Caki2 (cell line): ENCODE measurements around the gene ATRNL1. TPM values are rescaled to one million over a fixed set of nuclear protein-coding genes. Genes with fewer than 3 reads are reported as not detected.
"Not testable (repeated sequence)": the region's sequence is repeated elsewhere in the genome, so short reads cannot be mapped to it uniquely, and the experiment has no call there.

Source experiments
- DNase-seq: peaks from one replicate; pipeline ENCODE4 v3.0.0-alpha.2; 2015; ENCODE audit warnings: low read depth
- in situ Hi-C: cut with HindIII; loops from 2 replicates; pipeline ENCODE4 v1.10.0; 2016; ENCODE audit warnings: low sequenced_read_pairs, low pct_unique_long_range_greater_than_20kb, mixed read lengths
- total RNA-seq: library from RNA; depleted of rRNA; stranded (reverse); fragments of >200 nt; shearing (Covaris generic); gene quantifications from 2 replicates; pipeline ENCODE4 v1.2.3, GENCODE V29; 2014; ENCODE audit warnings: low replicate concordance

Gene ATRNL1
- total RNA-seq, 1 experiment from 2014 or later = 137 TPM

DNA sequence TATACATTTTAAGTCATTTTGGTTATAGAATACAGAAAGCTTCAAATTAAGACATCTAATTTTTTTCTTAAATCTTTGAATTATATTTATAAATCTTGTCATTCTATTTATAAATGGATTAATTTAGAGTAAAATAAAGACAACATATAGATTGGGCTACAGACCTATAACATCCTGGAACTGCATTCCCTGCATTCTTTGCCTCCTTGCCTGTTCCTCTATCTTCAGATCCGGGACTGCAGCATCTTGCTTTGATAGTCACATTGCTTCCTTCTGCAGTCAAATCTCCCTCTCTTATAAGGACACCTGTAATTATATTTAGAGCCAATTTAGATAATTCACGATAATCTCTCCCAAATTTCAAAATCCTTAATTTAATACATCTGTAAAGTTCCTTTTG, 64.2 kb downstream of the ATRNL1 start:
- in situ Hi-C loops = no loop called here
- no peak for DNase-seq

DNA sequence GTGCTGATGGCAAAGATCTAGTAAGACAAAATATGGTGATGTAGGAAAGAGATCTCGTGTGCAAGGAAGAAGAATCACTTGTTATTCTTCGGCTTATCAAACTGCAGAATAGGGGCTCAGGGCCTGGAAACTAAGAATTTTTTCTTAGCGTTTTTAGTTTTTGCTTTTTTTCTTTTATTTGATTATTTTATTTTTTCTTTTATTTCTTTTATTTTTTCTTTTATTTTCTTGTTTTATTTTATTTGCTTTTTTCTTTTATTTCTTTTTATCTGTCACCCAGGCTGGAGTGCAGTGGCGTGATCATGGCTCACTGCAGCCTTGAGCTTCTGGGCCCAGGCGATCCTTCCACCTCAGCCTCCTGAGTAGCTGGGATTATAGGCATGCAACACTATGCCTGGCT, 70.0 kb downstream of the ATRNL1 start:
- DNase-seq = no peak
- in situ Hi-C loops = no loop called here

- in situ Hi-C loops = no loop called here
- no peak for DNase-seq
Observed at GRCh38 chr10:115164220-115164619, 71.1 kb downstream of the ATRNL1 start.

- in situ Hi-C loops = no loop called here
- no peak for DNase-seq
Observed at GRCh38 chr10:115167751-115168150, 74.6 kb downstream of the ATRNL1 start.

DNA sequence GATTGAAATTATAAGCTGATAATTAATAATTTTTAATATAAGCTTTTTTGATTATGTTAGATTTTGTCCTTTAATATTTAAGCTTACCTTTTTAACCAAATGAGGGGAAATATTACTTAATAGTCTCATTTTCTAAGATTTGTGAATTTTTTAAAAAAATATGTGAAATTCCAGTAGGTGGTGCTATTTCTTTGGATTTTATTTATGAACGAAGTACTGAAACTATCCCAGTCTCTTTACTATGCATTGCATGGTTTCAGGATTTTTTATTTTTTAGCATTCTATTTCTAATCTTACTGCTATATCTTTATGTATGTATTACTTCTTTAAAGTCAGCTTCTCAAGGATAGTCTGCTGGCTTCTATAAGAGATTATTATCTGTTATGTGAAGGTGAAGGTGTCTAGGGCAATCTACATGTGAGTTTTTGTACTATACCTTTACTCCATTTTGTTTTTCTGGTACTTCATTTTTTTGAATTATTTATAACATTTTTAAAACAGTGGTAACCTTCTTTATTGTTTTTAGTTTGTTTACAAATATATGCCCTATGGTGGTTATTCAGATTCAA, 78.3 kb downstream of the ATRNL1 start:
- DNase-seq = peak; percentile 6
- in situ Hi-C loops = no loop called here

DNA sequence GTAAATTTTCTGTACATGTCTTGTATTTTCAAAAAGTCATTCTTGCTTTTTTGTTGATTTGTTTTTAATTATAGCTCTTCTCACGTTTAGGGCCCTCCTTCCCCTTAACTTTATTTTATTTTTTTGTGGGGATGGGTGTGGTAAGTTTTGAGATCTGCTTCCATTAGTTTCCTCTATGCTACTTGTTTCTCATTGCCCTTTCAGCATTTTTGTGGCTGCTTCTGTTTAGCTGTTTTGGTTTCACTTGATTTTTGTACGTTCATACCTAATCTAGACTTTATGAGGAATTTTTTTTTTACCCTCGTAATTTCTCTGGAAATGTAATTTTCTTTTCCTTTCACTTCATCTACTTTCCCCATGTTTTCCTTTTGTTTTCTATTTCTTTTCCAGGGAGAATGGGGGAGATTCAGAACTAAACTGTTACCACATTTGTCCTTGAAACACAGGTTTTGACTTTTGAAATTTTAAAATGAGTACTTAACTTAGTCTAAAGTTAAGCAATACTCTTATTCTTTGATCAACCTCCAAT, 80.8 kb downstream of the ATRNL1 start:
- no peak for DNase-seq
- in situ Hi-C loops = no loop called here

DNA sequence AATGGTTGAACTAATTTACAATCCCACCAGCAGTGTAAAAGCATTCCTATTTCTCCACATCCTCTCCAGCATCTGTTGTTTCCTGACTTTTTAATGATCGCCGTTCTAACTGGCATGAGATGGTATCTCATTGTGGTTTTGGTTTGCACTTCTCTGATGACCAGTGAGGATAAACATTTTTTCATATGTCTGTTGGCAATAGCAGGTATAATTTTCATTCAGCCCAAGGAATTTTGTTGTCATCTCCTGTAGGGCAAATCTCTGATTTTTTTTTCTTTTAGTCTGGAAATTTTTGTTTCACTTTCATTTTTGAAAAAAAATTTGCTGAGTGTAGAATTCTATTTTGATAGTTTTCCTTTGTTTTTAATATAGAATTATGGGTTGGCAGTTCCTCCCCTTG, 114.1 kb downstream of the ATRNL1 start:
- in situ Hi-C loops, DNase-seq: not testable (repeated sequence)

DNA sequence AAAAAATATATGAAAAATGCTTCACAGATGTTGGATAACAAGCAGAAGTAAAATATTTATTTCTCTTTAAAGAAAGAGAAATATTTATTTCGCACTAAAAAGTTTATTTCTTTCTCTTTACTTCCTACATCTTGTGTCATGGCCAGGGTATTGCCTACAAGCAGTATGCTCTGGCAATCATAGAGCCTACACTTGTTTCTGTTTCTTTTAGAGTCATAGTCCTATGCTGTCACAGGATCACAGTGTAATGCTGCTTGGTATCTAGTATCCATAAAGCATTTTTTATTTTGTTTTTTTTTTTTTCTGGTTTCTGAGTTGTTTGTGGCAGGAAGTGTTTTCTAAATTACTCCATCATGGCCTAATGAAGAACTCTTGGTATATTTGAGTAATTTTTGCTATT, 116.0 kb downstream of the ATRNL1 start:
- in situ Hi-C loops = no loop called here

GRCh38 chr10:115214829-115215228, 121.7 kb downstream of the ATRNL1 start:
- in situ Hi-C loops = no loop called here
- DNase-seq = no peak

More for the DNA sequence above, 116.0 kb downstream of the ATRNL1 start:
- no peak for DNase-seq

DNA sequence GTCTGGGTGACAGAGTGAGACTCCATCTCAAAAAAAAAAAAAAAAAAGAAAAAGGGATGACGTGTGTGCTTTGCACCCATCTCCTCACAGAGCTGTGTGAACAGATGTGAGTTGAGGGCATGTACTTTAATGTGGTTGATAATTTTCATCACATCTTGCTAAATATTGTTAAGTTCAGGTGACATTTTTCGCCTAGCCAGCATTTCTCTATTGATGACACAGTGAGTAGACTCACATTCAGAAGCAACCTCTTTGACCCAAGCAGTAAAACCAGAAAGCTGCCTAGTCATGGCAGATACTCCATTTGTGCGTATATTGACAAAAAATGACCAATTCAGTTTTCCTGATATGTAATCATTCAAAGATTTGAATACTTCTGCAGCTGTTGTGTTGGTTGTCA, 126.0 kb downstream of the ATRNL1 start:
- no peak for DNase-seq
- in situ Hi-C loops = no loop called here

DNA sequence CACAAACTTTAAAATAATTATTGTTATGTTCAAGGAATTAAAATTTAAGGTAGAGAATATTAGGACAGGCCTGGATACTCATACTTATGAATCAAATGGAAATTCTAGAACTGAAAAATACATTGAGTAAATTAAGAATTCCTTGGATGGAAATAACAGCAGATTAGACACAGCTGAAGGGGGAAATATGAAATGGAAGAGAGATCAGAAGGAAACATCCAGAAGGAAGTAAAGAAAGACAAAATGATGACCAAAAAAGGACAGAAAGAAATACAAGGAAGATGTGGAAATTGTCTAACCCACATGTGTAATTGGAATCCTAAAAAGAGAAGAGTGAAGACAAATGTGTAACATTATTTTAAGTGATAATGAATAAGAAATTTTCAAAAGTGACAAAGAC, 128.9 kb downstream of the ATRNL1 start:
- in situ Hi-C loops = no loop called here
- DNase-seq = no peak

- in situ Hi-C loops = no loop called here
- no peak for DNase-seq
Observed at GRCh38 chr10:115239761-115240160, 146.6 kb downstream of the ATRNL1 start.

DNA sequence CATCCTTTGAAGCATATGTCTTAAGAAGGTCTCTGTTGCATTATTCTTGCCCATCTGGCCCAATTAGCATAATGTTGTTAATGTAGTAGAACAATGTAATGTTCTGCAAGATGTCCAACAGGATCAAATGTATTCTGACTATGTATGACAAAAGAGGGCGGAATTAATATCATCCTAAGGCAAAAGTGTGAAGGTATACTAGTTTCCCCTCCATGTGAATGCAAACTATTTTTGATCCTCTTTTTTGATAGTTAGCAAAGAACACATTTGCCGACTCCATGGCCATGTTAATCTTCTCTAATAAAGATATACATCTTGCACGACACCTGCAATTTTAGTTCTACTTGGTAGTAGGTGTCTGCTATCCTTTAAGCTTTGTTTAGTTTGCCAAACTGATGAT, 157.6 kb downstream of the ATRNL1 start:
- no peak for DNase-seq
- in situ Hi-C loops = no loop called here

DNA sequence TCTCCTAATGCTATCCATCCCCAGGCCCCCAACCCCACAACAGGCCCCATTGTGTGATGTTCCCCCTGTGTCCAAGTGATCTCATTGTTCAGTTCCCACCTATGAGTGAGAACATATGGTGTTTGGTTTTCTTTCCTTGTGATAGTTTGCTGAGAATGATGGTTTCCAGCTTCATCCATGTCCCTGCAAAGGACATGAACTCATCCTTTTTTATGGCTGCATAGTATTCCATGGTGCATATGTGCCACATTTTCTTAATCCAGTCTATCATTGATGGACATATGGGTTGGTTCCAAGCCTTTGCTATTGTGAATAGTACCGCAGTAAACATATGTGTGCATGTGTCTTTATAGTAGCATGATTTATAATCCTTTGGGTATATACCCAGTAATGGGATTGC, 160.6 kb downstream of the ATRNL1 start:
- DNase-seq, in situ Hi-C loops: not testable (repeated sequence)

GRCh38 chr10:115272482-115272881, 179.3 kb downstream of the ATRNL1 start:
- DNase-seq = no peak
- in situ Hi-C loops = no loop called here

GRCh38 chr10:115278294-115278693, 185.1 kb downstream of the ATRNL1 start:
- in situ Hi-C loops = no loop called here
- no peak for DNase-seq

GRCh38 chr10:115295213-115295805, 202.1 kb downstream of the ATRNL1 start:
- no peak for DNase-seq
- in situ Hi-C loops = no loop called here

- no peak for DNase-seq
- in situ Hi-C loops = no loop called here
Observed at GRCh38 chr10:115300080-115300479, 206.9 kb downstream of the ATRNL1 start.

- in situ Hi-C loops, DNase-seq: not testable (repeated sequence)
Observed at GRCh38 chr10:115319669-115320068, 226.5 kb downstream of the ATRNL1 start.

DNA sequence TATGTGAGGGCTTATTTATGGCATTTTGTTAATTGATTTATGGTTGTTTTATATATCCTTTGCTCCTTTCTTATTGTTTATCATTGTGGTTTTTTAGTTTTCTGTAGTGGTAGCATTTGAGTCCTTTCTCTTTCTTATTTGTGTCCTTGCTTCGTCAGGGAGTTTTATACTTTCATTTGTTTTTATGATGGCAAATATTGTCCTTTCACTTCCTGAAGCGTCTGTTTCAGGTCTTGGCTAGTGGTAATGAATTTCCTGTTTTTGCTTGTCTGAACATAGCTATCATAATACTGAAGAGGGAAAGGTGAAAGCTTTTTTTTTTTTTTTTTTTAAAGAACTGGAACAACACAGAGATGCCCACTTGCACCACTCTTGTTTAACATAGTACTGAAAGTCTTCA, 228.2 kb downstream of the ATRNL1 start:
- in situ Hi-C loops = no loop called here
- DNase-seq = no peak
